ENCODE results near the gene PTGR1. TPM values are rescaled to one million over a fixed set of nuclear protein-coding genes. Genes with fewer than 3 reads are reported as not detected.
"Not testable (repeated sequence)": the region's sequence is repeated elsewhere in the genome, so short reads cannot be mapped to it uniquely, and the experiment has no call there.

PTGR1 gene
- total RNA-seq, 1 experiment from 2014 or later = not detected

GRCh38 chr9:111586378-111586777 is 13.1 kb downstream of the PTGR1 start:
- H3K9me2 ChIP-seq (replicated peaks; ENCODE audit: insufficient read depth, low read length) = no peaks in the 10 kb centered on the region
- no peaks in the 10 kb centered on the region for H3K4me1 ChIP-seq (ENCODE audit: low read length)
- no peak overlapping the region for H2AFZ ChIP-seq (ENCODE audit: low read length)
- H3K36me3 ChIP-seq (ENCODE audit: insufficient read depth, low read length) = no peaks in the 10 kb centered on the region
- H3K4me3 ChIP-seq (ENCODE audit: low read length) = no peak overlapping the region
- H3K27ac ChIP-seq (ENCODE audit: low read length) = no peak overlapping the region
- no peak overlapping the region for H3K4me2 ChIP-seq (ENCODE audit: low read depth, low read length, poor library complexity, severe bottlenecking)
- H3K27me3 ChIP-seq (ENCODE audit: low read length) = no peaks in the 10 kb centered on the region
- no peaks in the 10 kb centered on the region for H4K20me1 ChIP-seq (ENCODE audit: insufficient read depth, low read depth, low read length)
- H3K9me3 ChIP-seq (ENCODE audit: low read length) = no peaks in the 10 kb centered on the region
- H3K79me2 ChIP-seq (ENCODE audit: low read length) = no peaks in the 10 kb centered on the region
- DNase-seq = no peak
- no peak overlapping the region for H3K9ac ChIP-seq (ENCODE audit: low read length)

- Histone ChIP-seq H3K79me2 (ENCODE audit: low read length) (no peaks in the 10 kb centered on the region), H3K4me1 (ENCODE audit: low read length) (no peaks in the 10 kb centered on the region), H3K9ac (ENCODE audit: low read length) (no peak overlapping the region), H3K4me3 (ENCODE audit: low read length) (no peak overlapping the region), H3K36me3 (ENCODE audit: insufficient read depth, low read length) (no peaks in the 10 kb centered on the region), H3K27me3 (ENCODE audit: low read length) (no peaks in the 10 kb centered on the region), H3K27ac (ENCODE audit: low read length) (no peak overlapping the region), H4K20me1 (ENCODE audit: insufficient read depth, low read depth, low read length) (no peaks in the 10 kb centered on the region), H3K9me3 (ENCODE audit: low read length) (no peaks in the 10 kb centered on the region), H3K9me2 (replicated peaks; ENCODE audit: insufficient read depth, low read length) (no peaks in the 10 kb centered on the region), H2AFZ (ENCODE audit: low read length) (no peak overlapping the region), H3K4me2 (ENCODE audit: low read depth, low read length, poor library complexity, severe bottlenecking) (no peak overlapping the region)
- no peak for DNase-seq
Observed at GRCh38 chr9:111582888-111583287, 16.6 kb downstream of the PTGR1 start.

DNA sequence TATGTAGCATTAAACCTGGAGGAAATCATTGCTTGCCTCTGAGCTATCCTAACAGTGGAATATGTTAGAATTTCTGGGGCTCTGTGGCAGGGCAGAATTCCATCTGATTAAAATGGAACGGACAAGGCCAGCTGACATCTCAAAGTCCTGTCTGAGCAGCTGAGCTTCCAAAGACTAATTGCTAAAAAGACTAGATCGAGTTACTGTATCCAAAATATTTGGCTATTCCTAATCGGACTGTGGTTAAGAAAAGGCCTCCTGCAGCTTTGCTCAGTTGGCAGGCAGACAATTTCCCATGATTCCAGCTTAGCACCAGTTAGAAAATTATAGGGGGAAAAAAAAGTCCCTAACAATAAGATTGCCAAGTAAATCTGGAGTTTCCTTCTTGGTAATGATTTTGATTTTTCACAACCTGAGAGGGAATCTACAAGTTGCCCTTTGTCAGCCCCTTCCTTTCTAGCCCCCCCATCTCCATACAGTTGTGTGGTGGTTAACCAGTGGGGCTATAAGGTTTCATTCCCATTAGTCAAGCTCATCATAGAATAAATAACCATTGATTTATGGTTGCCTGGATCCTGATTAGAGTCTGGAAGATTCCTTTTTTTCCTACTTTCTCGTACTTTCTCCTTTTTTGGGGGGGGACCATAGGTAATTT is 26.4 kb downstream of the PTGR1 start:
- Histone ChIP-seq H3K9me2 (replicated peaks; ENCODE audit: insufficient read depth, low read length) (no peaks in the 10 kb centered on the region), H2AFZ (ENCODE audit: low read length) (no peak overlapping the region), H4K20me1 (ENCODE audit: insufficient read depth, low read depth, low read length) (no peaks in the 10 kb centered on the region), H3K9me3 (ENCODE audit: low read length) (peaks cover 6% of the 10 kb centered on the region; the same call in 1 of the 2 replicates), H3K79me2 (ENCODE audit: low read length) (no peaks in the 10 kb centered on the region), H3K9ac (ENCODE audit: low read length) (no peak overlapping the region), H3K4me2 (ENCODE audit: low read depth, low read length, poor library complexity, severe bottlenecking) (no peak overlapping the region), H3K4me3 (ENCODE audit: low read length) (no peak overlapping the region), H3K4me1 (ENCODE audit: low read length) (no peaks in the 10 kb centered on the region), H3K27me3 (ENCODE audit: low read length) (no peaks in the 10 kb centered on the region), H3K27ac (ENCODE audit: low read length) (no peak overlapping the region), H3K36me3 (ENCODE audit: insufficient read depth, low read length) (no peaks in the 10 kb centered on the region)
- DNase-seq = no peak

DNA sequence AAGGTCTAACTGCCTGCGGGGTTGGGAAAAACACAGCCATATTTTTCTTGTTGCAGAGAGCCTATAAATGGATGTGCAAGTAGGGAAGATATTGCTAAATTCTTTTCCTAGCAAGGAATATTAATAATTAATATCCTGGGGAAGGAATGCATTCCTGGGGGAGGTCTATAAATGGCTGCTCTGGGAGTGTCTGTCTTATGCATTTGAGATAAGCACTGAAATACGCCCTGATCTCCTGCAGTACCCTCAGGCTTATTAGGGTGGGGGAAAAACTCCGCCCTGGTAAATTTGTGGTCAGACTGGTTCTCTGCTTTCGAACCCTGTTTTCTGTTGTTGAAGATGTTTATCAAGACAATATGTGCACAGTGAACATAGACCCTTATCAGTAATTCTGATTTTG is 31.3 kb downstream of the PTGR1 start:
- H3K27me3 ChIP-seq (ENCODE audit: low read length); H3K9me3 ChIP-seq (ENCODE audit: low read length); DNase-seq; H2AFZ ChIP-seq (ENCODE audit: low read length); H3K4me3 ChIP-seq (ENCODE audit: low read length); H3K27ac ChIP-seq (ENCODE audit: low read length); H3K36me3 ChIP-seq (ENCODE audit: insufficient read depth, low read length); H4K20me1 ChIP-seq (ENCODE audit: insufficient read depth, low read depth, low read length); H3K4me1 ChIP-seq (ENCODE audit: low read length); H3K79me2 ChIP-seq (ENCODE audit: low read length); H3K9me2 ChIP-seq (replicated peaks; ENCODE audit: insufficient read depth, low read length); H3K4me2 ChIP-seq (ENCODE audit: low read depth, low read length, poor library complexity, severe bottlenecking); H3K9ac ChIP-seq (ENCODE audit: low read length): not testable (repeated sequence)

DNA sequence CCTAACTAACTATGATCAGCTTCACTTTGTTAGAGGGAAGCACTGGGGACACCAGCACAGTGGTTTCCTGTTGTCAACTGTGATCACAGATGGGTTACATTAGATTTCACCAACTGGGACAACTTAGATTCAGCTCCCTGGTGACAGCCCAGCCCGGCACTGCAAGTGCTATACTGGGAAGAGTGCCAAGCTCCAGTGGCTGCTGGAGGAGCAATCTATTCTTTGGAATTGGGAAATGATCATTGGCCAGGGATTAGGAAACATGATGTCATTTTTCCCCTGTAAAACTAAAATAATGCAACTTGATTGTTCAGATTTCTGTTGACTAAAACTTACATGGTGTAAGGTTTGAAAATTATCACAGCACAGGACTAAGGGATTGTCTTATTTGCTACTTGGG is 33.2 kb downstream of the PTGR1 start:
- no peak for DNase-seq
- H3K4me2 ChIP-seq (ENCODE audit: low read depth, low read length, poor library complexity, severe bottlenecking) = no peak overlapping the region
- no peaks in the 10 kb centered on the region for H3K4me1 ChIP-seq (ENCODE audit: low read length)
- no peak overlapping the region for H3K4me3 ChIP-seq (ENCODE audit: low read length)
- H2AFZ ChIP-seq (ENCODE audit: low read length) = no peak overlapping the region
- H3K27me3 ChIP-seq (ENCODE audit: low read length) = no peaks in the 10 kb centered on the region
- H4K20me1 ChIP-seq (ENCODE audit: insufficient read depth, low read depth, low read length) = no peaks in the 10 kb centered on the region
- H3K9me2 ChIP-seq (replicated peaks; ENCODE audit: insufficient read depth, low read length) = no peaks in the 10 kb centered on the region
- no peak overlapping the region for H3K27ac ChIP-seq (ENCODE audit: low read length)
- no peaks in the 10 kb centered on the region for H3K36me3 ChIP-seq (ENCODE audit: insufficient read depth, low read length)
- H3K9ac ChIP-seq (ENCODE audit: low read length) = no peak overlapping the region
- no peaks in the 10 kb centered on the region for H3K79me2 ChIP-seq (ENCODE audit: low read length)
- peaks cover 6% of the 10 kb centered on the region; the same call in 1 of the 2 replicates for H3K9me3 ChIP-seq (ENCODE audit: low read length)

DNA sequence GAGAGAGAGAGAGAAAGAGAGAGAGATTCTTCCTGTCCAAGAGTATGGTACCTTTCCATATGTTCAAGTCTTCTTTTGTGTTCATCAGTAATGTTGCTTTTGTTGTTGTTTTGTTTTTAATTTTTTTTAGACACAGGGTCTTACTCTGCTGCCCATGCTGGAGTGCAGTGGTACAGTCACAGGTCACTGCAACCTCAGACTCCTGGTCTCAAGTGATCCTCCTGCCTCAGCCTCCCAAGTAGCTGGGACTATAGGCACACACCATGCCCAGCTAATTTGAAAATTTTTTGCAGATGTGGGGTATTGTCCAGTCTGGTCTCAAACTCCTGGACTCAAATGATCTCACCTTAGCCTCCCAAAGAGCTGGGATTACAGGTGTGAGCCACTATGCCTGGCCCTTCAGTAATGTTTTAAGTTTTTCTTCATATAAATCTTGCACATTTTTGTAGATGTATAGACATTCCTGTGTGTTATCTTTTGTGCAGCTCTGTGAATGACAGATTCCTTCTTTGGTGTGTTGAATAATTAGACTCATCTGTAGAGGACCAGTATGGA is 38.2 kb downstream of the PTGR1 start:
- Histone ChIP-seq H3K4me2 (ENCODE audit: low read depth, low read length, poor library complexity, severe bottlenecking) (no peak overlapping the region), H3K4me3 (ENCODE audit: low read length) (no peak overlapping the region), H2AFZ (ENCODE audit: low read length) (no peak overlapping the region), H3K36me3 (ENCODE audit: insufficient read depth, low read length) (no peaks in the 10 kb centered on the region), H3K9me2 (replicated peaks; ENCODE audit: insufficient read depth, low read length) (no peaks in the 10 kb centered on the region), H3K27me3 (ENCODE audit: low read length) (no peaks in the 10 kb centered on the region), H3K9ac (ENCODE audit: low read length) (no peak overlapping the region), H3K27ac (ENCODE audit: low read length) (no peak overlapping the region), H3K4me1 (ENCODE audit: low read length) (no peaks in the 10 kb centered on the region), H3K9me3 (ENCODE audit: low read length) (no peaks in the 10 kb centered on the region), H4K20me1 (ENCODE audit: insufficient read depth, low read depth, low read length) (no peaks in the 10 kb centered on the region), H3K79me2 (ENCODE audit: low read length) (no peaks in the 10 kb centered on the region)
- no peak for DNase-seq

GRCh38 chr9:111559000-111559610 is 40.3 kb downstream of the PTGR1 start:
- Histone ChIP-seq H3K9me3 (ENCODE audit: low read length) (0 out of 2 replicates have a peak, but pooled peaks cover 5% of the 10 kb centered on the region), H3K27ac (ENCODE audit: low read length) (no peak overlapping the region), H3K4me2 (ENCODE audit: low read depth, low read length, poor library complexity, severe bottlenecking) (no peak overlapping the region), H2AFZ (ENCODE audit: low read length) (no peak overlapping the region), H3K79me2 (ENCODE audit: low read length) (no peaks in the 10 kb centered on the region), H3K9me2 (replicated peaks; ENCODE audit: insufficient read depth, low read length) (no peaks in the 10 kb centered on the region), H3K4me1 (ENCODE audit: low read length) (no peaks in the 10 kb centered on the region), H3K36me3 (ENCODE audit: insufficient read depth, low read length) (no peaks in the 10 kb centered on the region), H3K27me3 (ENCODE audit: low read length) (no peaks in the 10 kb centered on the region), H3K4me3 (ENCODE audit: low read length) (no peak overlapping the region), H4K20me1 (ENCODE audit: insufficient read depth, low read depth, low read length) (no peaks in the 10 kb centered on the region), H3K9ac (ENCODE audit: low read length) (no peak overlapping the region)
- DNase-seq = no peak

DNA sequence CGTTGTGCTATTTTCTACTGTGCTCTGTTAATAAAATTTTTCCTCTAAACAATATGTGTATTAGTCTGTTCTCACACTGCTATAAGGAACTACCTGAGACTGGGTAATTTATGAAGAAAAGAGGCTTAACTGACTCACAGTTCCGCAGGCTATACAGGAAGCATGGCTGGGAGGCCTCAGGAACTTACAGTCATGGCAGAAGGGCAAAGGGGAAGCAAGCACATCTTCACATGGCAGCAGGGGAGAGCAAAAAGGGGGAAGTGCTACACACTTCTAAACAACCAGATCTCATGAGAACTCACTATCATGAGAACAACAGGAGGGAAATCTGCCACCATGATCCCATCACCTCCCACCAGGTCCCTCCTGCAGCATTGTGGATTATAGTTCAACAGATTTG is 44.0 kb downstream of the PTGR1 start:
- DNase-seq; H4K20me1 ChIP-seq (ENCODE audit: insufficient read depth, low read depth, low read length); H2AFZ ChIP-seq (ENCODE audit: low read length); H3K27ac ChIP-seq (ENCODE audit: low read length); H3K4me2 ChIP-seq (ENCODE audit: low read depth, low read length, poor library complexity, severe bottlenecking); H3K4me1 ChIP-seq (ENCODE audit: low read length); H3K9me2 ChIP-seq (replicated peaks; ENCODE audit: insufficient read depth, low read length); H3K9ac ChIP-seq (ENCODE audit: low read length); H3K79me2 ChIP-seq (ENCODE audit: low read length); H3K4me3 ChIP-seq (ENCODE audit: low read length); H3K27me3 ChIP-seq (ENCODE audit: low read length); H3K9me3 ChIP-seq (ENCODE audit: low read length); H3K36me3 ChIP-seq (ENCODE audit: insufficient read depth, low read length): not testable (repeated sequence)

Measured in Karpas-422 (cell line).